ENCODE results near the gene LRRC7. TPM values are rescaled to one million over a fixed set of nuclear protein-coding genes. Genes with fewer than 3 reads are reported as not detected.

The LRRC7 gene
- total and polyA plus RNA-seq, 2 of the 8 experiments (the other 6 are each of a cell fraction or from before 2014, with no cell fraction given): 0.03 to 0.17 TPM

GRCh38 chr1:70146488-70146887 lies 578.8 kb downstream of the LRRC7 start:
- no peak overlapping the region for H3K4me3 ChIP-seq (ENCODE audit: extremely low read depth in 1 of 4, insufficient read depth in 2 of 4, low read depth in 3 of 4, low read length in 4 of 4)
- no peak overlapping the region for H2BK20ac ChIP-seq (ENCODE audit: low read length)
- no peak overlapping the region for H2BK12ac ChIP-seq (ENCODE audit: low read depth, low read length)
- no peak overlapping the region for H3K18ac ChIP-seq (ENCODE audit: extremely low read depth, low read length)
- CTCF ChIA-PET (ENCODE audit: partially characterized antibody): interaction anchor here (0.7 to 1.3 kb wide), 3 partner anchors 13 to 1729 kb away, joined by 3 to 4 read pairs (median 3); no protein-coding TSS in a partner anchor
- no peak for DNase-seq (ENCODE audit: low read depth in 1 of 2, low spot score in 2 of 2)
- no peaks in the 10 kb centered on the region for H4K20me1 ChIP-seq (replicated peaks in 1 of 2; ENCODE audit: control insufficient read depth in 1 of 2, insufficient read depth in 2 of 2, low read length in 2 of 2)
- H3K79me1 ChIP-seq (ENCODE audit: low read depth, low read length): no peaks in the 10 kb centered on the region
- no peak overlapping the region for H4K5ac ChIP-seq (ENCODE audit: insufficient read length, low read depth, low read length)
- H3K9me3 ChIP-seq (ENCODE audit: insufficient read depth in 2 of 2, low read depth in 1 of 2, low read length in 1 of 2): no peaks in the 10 kb centered on the region
- TF ChIP-seq ASH2L (IDR thresholded peaks at IDR 0.05; ENCODE audit: low read length): no peak
- TF ChIP-seq TAF7 (optimal IDR thresholded peaks at IDR 0.05; ENCODE audit: borderline replicate concordance, low read depth, low read length): no peak
- no peak for TF ChIP-seq HDAC2 (IDR thresholded peaks at IDR 0.05; ENCODE audit: borderline replicate concordance in 1 of 2, low read depth in 2 of 2, low read length in 2 of 2)
- TF ChIP-seq CHD1 (IDR thresholded peaks at IDR 0.05; ENCODE audit: low read depth, low read length): no peak
- TF ChIP-seq EGR1 (IDR thresholded peaks at IDR 0.05; ENCODE audit: borderline replicate concordance, low read depth, low read length): no peak
- no peak for TF ChIP-seq BACH1 (IDR thresholded peaks at IDR 0.05; ENCODE audit: low read length)
- TF ChIP-seq CTBP2 (IDR thresholded peaks at IDR 0.05; ENCODE audit: borderline replicate concordance, insufficient read depth, insufficient read length, low read length): no peak
- TF ChIP-seq SP4 (IDR thresholded peaks at IDR 0.05; ENCODE audit: low read length): no peak
- TF ChIP-seq SIX5 (IDR thresholded peaks at IDR 0.05; ENCODE audit: low read depth, low read length): no peak
- no peak for TF ChIP-seq CEBPB (IDR thresholded peaks at IDR 0.05; ENCODE audit: low read depth, low read length)
- TF ChIP-seq KDM4A (IDR thresholded peaks at IDR 0.05; ENCODE audit: low read depth, low read length, severe bottlenecking): no peak
- no peak for TF ChIP-seq SRF (IDR thresholded peaks at IDR 0.05; ENCODE audit: low read depth, low read length)
- no peak for TF ChIP-seq RBBP5 (IDR thresholded peaks at IDR 0.05; ENCODE audit: borderline replicate concordance, low read depth, low read length)
- H3K23ac ChIP-seq (ENCODE audit: insufficient read length): no peak overlapping the region
- H2AK5ac ChIP-seq (ENCODE audit: low read depth, low read length): no peak overlapping the region
- no peaks in the 10 kb centered on the region for H3K23me2 ChIP-seq (ENCODE audit: low read depth, low read length)
- H2BK5ac ChIP-seq (ENCODE audit: low read depth, low read length): no peak overlapping the region
- no peak for FAIRE-seq
- no peak overlapping the region for H2BK15ac ChIP-seq (ENCODE audit: low read length)
- H3K79me2 ChIP-seq (ENCODE audit: control insufficient read depth in 1 of 2, insufficient read depth in 2 of 2, low read length in 2 of 2): no peaks in the 10 kb centered on the region
- H2AFZ ChIP-seq (ENCODE audit: low read length): no peak overlapping the region
- no peaks in the 10 kb centered on the region for H3K27me3 ChIP-seq (replicated peaks in 1 of 4; ENCODE audit: control insufficient read depth in 3 of 4, extremely low read depth in 1 of 4, insufficient read depth in 3 of 4, low read length in 3 of 4)
- no peaks in the 10 kb centered on the region for H3K4me1 ChIP-seq (replicated peaks in 1 of 4; ENCODE audit: control insufficient read depth in 3 of 4, insufficient read depth in 4 of 4, low read length in 3 of 4)
- no peak overlapping the region for H3K56ac ChIP-seq (replicated peaks; ENCODE audit: insufficient read length, low read depth, low read length)
- H3K9ac ChIP-seq (replicated peaks in 1 of 4; ENCODE audit: extremely low read depth in 1 of 4, low read depth in 3 of 4, low read length in 3 of 4): no peak overlapping the region
- no peak overlapping the region for H4K8ac ChIP-seq (ENCODE audit: extremely low read depth, insufficient read depth, low read length)
- POLR2A ChIA-PET (ENCODE audit: partially characterized antibody): no interaction called here
- peaks cover 0 to 12% (median 0%) of the 10 kb centered on the region in 4 experiments; a peak in 2 of 8 replicates for H3K36me3 ChIP-seq (ENCODE audit: control insufficient read depth in 2 of 4, insufficient read depth in 4 of 4, low read length in 3 of 4)
- H3K4ac ChIP-seq (replicated peaks; ENCODE audit: insufficient read length, low read depth, low read length): no peak overlapping the region
- H4K91ac ChIP-seq (replicated peaks; ENCODE audit: insufficient read length, low read length): no peak overlapping the region
- H3K27ac ChIP-seq (ENCODE audit: low read depth, low read length): no peak overlapping the region
- H3K4me2 ChIP-seq (ENCODE audit: insufficient read depth in 1 of 2, low read depth in 2 of 2, low read length in 2 of 2): no peak overlapping the region
- H2BK120ac ChIP-seq (replicated peaks; ENCODE audit: low read depth, low read length): no peak overlapping the region
- no peak overlapping the region for H3K14ac ChIP-seq (ENCODE audit: insufficient read length)
